Sciatic nerve (tissue), 2 donors: Measurements from ENCODE around the gene HTRA2. TPM values are rescaled to one million over a fixed set of nuclear protein-coding genes. Genes with fewer than 3 reads are reported as not detected.
"Not testable (repeated sequence)": the region's sequence is repeated elsewhere in the genome, so short reads cannot be mapped to it uniquely, and the experiment has no call there.

Experiments
- ATAC-seq: fragments of 200-7000 bp; cut with Tn5 transposase; one replicate; pipeline ENCODE4 v1.9.1; 2020; ENCODE audit warnings: mild to moderate bottlenecking, moderate library complexity
- DNase-seq: peaks from one replicate; pipeline ENCODE4 v3.0.0-alpha.2; 2020; ENCODE audit warnings: low spot score
- intact Hi-C: fragments of 100-400 bp; cut with DNase I; formaldehyde crosslinking; loops from one replicate; pipeline ENCODE4 v1.14.2; 2022
- total RNA-seq: library from RNA; stranded (reverse); fragmentation: NEBNext Ultra II Directional; extraction: Animal tissue kit (Norgen Biotek cat#: 25700); gene quantifications from one replicate; pipeline ENCODE4 v1.2.1, GENCODE V29; 2021
- donor health status: DM: no; HTN: no; CAD: no.
- donor health status: DM: no; HTN: no; CAD: no.

Gene HTRA2
- total RNA-seq, 1 donor from 2014 or later = 34.5 TPM

DNA sequence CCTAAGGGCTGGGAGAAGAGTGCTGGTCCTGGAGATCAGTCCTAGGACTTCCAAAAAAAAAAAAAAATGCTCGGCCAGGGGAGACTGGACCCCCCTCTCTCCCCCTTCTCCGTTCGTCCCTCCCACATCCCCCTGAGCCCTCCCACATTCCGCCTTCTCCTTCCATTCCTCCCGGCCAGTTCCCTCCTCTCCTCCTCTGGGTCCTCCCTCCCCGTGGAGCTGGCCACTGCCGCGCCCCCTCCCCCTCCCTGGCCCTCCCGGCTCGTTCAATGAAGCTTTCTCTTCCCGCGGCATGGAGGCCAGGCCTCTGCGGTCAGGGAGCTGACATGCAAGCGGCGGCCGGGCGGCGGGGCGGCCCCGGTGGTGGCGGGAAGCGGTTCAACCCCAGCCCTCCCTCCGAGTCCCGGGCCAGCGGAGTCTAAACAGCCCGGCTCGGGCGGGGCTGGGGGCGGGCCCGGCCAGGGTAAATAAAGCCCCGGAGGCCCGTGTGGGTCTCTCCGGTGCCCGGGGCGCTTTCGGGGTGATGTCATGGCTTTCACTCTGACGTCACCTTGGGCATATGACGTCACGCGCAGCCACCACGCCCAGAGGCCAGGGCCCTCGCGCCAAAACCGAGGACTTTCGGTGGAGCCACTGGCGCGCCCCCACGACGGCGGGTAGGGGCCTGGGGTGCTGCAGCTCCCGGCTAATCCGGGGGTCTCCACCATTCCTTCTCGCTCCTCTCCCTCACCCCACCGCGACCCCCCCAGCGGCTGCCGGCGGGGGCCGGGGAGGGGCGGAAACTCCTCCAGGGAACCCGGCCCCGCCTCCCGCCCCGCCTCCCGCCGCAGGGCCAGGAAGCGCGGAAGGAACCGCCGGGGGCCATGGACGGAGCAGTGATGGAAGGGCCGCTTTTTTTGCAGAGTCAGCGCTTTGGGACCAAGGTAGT is 24.4 kb downstream of the HTRA2 start, which contains the start of the genes DOK1 and LOXL3:
TSS of gene DOK1 (plus strand) at position 829 of the 928 bp plus-strand sequence. CDS start at position 864, 35 bp downstream.
TSS of gene LOXL3 (minus strand) at position 51 of the 928 bp plus-strand sequence. CDS start 1,308 bp downstream, outside the sequence.
- intact Hi-C loops = no loop called here
- peak; percentile 94 for DNase-seq
- ATAC-seq = peak; percentile 91

DNA sequence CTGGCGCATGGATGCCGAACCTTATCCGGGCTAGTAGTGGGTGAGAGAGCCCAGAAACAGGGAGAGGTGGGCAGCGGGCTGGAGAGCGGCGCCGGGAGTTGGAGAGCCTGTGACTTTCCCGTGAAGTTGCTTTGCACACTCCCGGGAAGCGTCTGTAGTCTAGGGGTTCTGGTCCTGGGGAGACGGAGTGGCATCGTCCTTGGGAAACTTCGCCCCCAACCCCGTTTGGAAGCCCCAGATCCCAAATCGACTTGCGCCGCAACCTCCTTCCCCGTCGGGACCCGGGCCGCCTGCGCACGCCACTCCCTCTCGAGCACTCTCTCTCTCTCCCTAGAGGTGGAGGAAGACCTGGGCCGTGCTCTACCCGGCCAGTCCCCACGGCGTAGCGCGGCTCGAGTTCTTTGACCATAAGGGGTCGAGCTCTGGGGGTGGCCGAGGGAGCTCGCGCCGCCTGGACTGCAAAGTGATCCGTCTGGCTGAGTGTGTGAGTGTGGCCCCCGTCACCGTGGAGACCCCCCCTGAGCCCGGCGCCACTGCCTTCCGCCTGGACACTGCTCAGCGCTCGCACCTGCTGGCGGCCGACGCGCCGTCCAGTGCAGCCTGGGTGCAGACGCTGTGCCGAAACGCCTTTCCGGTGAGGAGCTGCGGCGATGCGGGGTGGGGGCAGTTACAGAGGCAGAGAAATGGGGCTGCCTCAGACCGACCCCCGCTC is 25.2 kb downstream of the HTRA2 start:
- ATAC-seq = peak; percentile 43
- intact Hi-C loops = no loop called here
- DNase-seq = peak; percentile 78

DNA sequence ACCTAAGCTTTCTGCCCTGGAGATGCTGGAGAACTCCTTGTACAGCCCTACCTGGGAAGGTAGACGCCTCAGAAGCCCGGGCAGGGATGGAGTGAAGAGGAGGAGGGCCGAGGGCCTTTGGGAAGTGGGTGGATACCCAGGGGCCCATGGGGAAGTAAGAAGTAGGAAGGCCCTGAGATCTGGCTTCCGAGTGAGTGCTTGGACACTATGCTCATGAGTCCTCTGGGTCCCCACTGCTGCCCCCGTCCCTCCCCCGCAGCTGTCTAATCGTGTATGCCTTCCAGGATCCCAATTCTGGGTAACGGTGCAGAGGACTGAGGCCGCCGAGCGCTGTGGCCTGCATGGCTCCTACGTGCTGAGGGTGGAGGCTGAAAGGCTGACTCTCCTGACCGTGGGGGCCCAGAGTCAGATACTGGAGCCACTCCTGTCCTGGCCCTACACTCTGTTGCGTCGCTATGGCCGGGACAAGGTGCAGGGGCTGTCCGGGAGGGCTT is 25.9 kb downstream of the HTRA2 start:
- DNase-seq (no peak), ATAC-seq (no peak)
- intact Hi-C loops = no loop called here

DNA sequence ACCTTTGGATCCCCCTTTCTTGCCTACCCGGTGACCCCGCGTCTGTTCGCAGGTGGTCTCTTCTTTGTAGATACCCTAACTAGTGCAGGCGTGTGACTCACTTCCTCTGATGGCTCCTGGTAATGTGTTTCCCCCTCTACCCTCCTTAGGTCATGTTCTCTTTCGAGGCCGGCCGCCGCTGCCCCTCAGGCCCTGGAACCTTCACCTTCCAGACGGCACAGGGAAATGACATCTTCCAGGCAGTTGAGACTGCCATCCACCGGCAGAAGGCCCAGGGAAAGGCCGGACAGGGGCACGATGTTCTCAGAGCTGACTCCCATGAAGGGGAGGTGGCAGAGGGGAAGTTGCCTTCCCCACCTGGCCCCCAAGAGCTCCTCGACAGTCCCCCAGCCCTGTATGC is 26.4 kb downstream of the HTRA2 start:
- ATAC-seq (no peak), DNase-seq (no peak)
- intact Hi-C loops = no loop called here

DNA sequence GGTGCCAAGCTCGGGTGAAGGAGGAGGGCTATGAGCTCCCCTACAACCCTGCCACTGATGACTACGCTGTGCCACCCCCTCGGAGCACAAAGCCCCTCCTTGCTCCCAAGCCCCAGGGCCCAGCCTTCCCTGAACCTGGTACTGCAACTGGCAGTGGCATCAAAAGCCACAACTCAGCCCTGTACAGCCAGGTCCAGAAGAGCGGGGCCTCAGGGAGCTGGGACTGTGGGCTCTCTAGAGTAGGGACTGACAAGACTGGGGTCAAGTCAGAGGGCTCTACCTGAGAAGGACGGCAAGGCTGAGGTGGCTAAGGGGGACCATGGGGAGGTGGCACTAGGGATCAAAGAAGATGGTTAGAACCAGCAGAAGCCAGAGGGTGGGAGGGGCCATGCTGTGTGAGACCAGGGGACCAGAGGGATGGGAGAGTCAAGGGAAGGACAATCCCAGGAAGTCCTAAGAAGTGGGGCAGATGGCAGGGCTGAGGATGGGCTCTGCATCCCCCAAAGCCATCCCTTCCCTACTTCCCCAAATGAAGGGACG is 27.2 kb downstream of the HTRA2 start:
- ATAC-seq = no peak
- intact Hi-C loops = no loop called here
- DNase-seq = no peak

GRCh38 chr2:74558284-74559230 is 28.8 kb downstream of the HTRA2 start:
- intact Hi-C loops = no loop called here
- DNase-seq = no peak
- no peak for ATAC-seq

GRCh38 chr2:74559912-74560311 is 30.2 kb downstream of the HTRA2 start:
- DNase-seq = no peak
- ATAC-seq = no peak
- intact Hi-C loops = no loop called here

DNA sequence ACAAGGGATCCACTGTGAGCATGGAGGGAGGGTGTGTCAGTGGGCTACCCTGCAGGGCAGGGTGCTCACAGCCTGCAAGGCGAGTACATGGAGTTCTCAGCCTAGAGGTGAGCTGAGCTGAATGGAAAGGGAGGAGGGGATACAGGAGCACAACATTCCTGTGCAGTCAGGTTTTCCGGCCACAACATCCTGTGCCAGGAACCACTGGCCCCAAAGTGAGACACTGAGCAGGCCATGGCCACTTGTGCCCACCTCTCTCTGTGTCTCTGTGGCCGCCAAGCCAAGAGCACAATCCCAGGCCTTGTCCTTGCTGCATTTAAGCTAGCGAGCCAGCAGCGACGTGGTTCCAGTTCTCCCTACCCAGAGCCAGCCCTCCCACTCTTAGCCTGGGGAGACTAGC is 30.9 kb downstream of the HTRA2 start:
- ATAC-seq = no peak
- no peak for DNase-seq
- intact Hi-C loops = no loop called here

- ATAC-seq, DNase-seq, intact Hi-C loops: not testable (repeated sequence)
Measured at GRCh38 chr2:74561022-74561421, 31.3 kb downstream of the HTRA2 start.

DNA sequence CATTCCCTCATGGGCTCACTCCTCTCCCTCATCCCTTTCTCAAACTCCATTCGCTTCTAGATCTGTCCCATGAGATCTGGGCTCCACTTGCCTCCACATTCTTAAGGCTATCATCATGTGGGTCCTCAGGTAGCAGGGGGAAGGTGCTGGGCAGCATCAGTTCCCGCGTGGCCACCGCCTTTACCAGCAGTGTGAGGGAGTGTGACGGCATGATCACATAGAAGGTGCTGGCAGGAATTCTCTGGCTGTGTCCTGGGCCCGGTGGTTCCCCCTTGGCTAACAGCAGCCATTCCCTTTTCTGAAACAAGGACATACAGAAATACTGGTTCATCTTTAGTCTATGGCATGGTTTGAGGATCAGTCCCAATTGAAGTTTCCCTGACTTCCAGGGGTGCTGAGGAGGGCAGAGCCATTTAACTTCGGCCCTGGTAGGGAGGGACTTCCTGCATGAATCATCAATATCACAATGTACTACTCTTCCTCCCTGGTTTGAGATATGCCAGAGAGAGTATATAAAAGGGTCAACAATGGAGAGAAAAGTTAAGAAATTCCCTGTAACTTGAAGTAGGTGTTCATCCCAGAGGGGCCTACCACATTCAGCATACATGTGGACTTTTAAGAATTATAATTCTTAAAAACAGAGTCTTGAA is 32.5 kb downstream of the HTRA2 start:
- DNase-seq = no peak
- intact Hi-C loops = no loop called here
- no peak for ATAC-seq

DNA sequence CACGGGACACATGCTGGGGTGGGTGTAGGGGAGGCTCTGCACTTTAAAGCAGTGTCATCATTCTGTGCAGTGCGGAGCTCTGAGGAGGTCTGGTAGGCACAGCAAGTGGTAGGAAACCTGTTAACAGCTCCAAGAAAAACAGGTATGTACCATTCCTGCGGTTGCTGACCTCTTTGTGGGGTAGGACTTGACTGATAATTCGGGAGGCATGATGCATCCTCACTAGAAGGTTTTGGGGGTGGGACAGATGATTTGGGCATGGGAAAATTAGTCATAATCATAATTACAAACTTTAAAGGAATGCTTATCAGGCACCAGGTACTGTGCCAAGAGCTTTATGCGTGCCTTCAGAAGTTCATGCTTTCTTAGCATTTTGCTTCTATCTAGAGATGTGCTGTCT is 34.5 kb downstream of the HTRA2 start:
- DNase-seq (no peak), ATAC-seq (no peak)
- intact Hi-C loops = no loop called here

DNA sequence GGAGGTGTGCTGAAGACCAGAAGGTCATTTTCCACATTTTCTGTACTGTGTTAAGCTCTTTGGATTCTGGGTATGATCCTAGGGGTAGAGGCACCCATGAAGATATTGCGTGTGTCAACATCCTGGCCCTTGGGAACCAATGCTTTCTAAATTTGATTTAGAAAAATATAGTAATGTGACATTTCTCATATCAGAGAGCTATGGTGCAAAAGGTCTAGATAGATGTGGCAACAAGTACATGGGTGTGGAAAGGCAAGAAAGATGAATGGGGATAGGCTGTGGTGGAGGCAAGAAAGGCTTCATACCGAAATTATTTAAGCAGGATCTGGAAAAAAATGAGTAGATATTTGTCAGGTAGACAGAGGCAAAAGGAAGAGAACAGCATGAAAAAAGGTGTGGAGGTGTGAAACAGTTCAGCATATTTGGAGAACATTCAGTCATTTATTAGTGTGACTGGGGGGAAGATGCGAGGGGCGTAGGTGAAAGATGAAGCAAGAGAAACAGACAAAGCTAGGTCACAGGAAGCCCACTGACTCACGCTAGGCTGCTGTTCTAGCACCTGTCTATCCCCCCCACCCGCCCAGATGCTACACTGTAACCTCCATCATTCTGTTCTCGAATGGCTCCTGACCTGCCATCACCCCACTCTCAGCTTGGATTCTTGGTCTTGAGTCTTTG is 36.5 kb downstream of the HTRA2 start:
- no peak for ATAC-seq
- DNase-seq = no peak
- intact Hi-C loops = no loop called here

DNA sequence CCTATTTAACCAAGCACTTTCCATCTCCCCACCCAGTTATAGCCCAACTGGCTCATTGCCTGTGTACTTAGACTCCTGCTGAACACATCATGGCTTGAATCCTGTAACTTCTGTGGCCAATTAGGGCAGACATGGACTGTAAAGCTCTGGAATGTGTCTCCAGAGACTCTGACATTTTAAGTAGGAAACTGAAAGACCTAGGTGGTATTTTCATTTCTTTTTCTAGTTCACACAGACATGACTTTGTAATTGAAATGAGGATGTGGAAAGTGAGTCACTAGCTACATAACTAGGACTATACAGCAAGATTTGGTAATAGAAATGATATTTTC is 37.0 kb downstream of the HTRA2 start:
- intact Hi-C loops = no loop called here
- DNase-seq = no peak
- ATAC-seq = peak; percentile 22

- ATAC-seq = peak; percentile 61
- intact Hi-C loops = no loop called here
Measured at GRCh38 chr2:74567881-74568280, 38.1 kb downstream of the HTRA2 start.

GRCh38 chr2:74569686-74570085 is 40.0 kb downstream of the HTRA2 start:
- ATAC-seq (no peak), DNase-seq (no peak)
- intact Hi-C loops = no loop called here

More at GRCh38 chr2:74567881-74568280, 38.1 kb downstream of the HTRA2 start:
- no peak for DNase-seq

GRCh38 chr2:74571058-74571457 is 41.3 kb downstream of the HTRA2 start:
- DNase-seq (no peak), ATAC-seq (no peak)

GRCh38 chr2:74572178-74572925 is 42.6 kb downstream of the HTRA2 start:
- intact Hi-C loops = no loop called here
- DNase-seq (no peak), ATAC-seq (no peak)

More at GRCh38 chr2:74571058-74571457, 41.3 kb downstream of the HTRA2 start:
- intact Hi-C loops = no loop called here
